Measurements from ENCODE around the gene PTDSS2. TPM values are rescaled to one million over a fixed set of nuclear protein-coding genes. Genes with fewer than 3 reads are reported as not detected.
"Not testable (repeated sequence)": the region's sequence is repeated elsewhere in the genome, so short reads cannot be mapped to it uniquely, and the experiment has no call there.

The PTDSS2 gene
- total RNA-seq: 51.2 and 52.4 TPM in 2 replicates
- long read RNA-seq, partial matches to known transcripts: 1 of 3 reads
- long read RNA-seq, other reads (novel, unspliced or antisense): 2 of 3 reads

DNA sequence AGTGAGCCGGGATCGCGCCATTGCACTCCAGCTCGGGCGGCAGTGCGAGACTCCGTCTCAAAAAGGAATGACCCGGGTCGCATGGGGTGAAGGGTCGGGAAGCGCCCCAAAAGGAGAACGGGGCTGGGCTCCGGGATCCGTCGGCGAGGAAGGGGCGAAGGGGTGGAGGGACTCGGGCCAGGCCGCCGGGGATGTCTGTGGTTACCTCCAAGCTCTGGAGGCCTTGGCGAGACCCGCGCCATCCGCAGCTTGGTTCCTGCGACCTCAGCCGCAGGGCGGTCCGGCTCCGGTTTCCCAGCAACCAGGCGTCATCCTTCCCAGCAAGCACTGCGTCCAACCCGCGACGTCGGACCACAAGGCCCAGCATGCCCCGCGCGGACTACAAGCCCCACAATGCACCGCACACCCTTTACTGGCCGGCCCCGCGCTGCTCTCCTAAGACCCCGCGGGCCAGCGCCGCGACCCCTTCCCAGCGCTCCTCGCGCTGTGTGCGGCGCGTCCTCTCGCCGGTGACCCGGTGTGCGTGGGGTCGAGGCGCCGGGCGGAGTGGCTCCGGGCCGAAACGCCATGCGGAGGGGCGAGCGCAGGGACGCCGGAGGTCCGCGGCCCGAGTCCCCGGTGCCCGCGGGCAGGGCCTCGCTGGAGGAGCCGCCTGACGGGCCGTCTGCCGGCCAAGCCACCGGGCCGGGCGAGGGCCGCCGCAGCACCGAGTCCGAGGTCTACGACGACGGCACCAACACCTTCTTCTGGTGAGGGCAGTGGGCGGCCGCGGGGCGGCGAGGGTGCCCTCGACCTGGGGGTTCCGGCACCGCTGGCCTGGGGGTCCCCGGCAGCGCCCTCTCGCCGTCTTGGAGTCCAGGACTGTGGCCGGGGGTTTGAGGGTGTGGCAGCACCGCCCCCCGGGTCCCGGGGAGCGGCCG lies at the start of gene PTDSS2:
Gene PTDSS2 (plus strand): TSS at position 391 of the 920 bp plus-strand sequence. CDS start 177 bp downstream, at position 568.
- Mint-ChIP-seq H3K4me1 (peaks cover 19% of the 10 kb centered on the region), H3K9me3 (no peaks in the 10 kb centered on the region), H3K36me3 (ENCODE audit: low read depth) (no peaks in the 10 kb centered on the region), H3K27ac (ENCODE audit: unreplicated experiment) (peak within 1 kb of the TSS; percentile 96), H3K4me3 (peak within 1 kb of the TSS; percentile 94), H3K27me3 (ENCODE audit: low read depth) (no peaks in the 10 kb centered on the region)
- TF ChIP-seq, protein P1, sequence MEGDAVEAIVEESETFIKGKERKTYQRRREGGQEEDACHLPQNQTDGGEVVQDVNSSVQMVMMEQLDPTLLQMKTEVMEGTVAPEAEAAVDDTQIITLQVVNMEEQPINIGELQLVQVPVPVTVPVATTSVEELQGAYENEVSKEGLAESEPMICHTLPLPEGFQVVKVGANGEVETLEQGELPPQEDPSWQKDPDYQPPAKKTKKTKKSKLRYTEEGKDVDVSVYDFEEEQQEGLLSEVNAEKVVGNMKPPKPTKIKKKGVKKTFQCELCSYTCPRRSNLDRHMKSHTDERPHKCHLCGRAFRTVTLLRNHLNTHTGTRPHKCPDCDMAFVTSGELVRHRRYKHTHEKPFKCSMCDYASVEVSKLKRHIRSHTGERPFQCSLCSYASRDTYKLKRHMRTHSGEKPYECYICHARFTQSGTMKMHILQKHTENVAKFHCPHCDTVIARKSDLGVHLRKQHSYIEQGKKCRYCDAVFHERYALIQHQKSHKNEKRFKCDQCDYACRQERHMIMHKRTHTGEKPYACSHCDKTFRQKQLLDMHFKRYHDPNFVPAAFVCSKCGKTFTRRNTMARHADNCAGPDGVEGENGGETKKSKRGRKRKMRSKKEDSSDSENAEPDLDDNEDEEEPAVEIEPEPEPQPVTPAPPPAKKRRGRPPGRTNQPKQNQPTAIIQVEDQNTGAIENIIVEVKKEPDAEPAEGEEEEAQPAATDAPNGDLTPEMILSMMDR (conservative IDR thresholded peaks at IDR 0.05): no peak
- peak; percentile 91 for DNase-seq (ENCODE audit: low read depth, low spot score)

DNA sequence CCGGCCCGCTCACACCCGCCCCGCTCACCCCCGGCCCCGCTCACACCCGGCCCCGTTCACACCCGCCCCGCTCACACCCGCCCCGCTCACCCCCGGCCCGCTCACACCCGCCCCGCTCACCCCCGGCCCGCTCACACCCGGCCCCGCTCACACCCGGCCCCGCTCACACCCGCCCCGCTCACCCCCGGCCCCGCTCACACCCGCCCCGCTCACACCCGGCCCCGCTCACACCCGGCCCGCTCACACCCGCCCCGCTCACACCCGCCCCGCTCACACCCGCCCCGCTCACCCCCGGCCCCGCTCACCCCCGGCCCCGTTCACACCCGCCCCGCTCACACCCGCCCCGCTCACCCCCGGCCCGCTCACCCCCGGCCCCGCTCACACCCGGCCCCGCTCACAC lies 48.9 kb upstream of the PTDSS2 start:
- H3K4me1 Mint-ChIP-seq; H3K27me3 Mint-ChIP-seq (ENCODE audit: low read depth); H3K36me3 Mint-ChIP-seq (ENCODE audit: low read depth); DNase-seq (ENCODE audit: low read depth, low spot score); H3K9me3 Mint-ChIP-seq; H3K4me3 Mint-ChIP-seq; H3K27ac Mint-ChIP-seq (ENCODE audit: unreplicated experiment): not testable (repeated sequence)

DNA sequence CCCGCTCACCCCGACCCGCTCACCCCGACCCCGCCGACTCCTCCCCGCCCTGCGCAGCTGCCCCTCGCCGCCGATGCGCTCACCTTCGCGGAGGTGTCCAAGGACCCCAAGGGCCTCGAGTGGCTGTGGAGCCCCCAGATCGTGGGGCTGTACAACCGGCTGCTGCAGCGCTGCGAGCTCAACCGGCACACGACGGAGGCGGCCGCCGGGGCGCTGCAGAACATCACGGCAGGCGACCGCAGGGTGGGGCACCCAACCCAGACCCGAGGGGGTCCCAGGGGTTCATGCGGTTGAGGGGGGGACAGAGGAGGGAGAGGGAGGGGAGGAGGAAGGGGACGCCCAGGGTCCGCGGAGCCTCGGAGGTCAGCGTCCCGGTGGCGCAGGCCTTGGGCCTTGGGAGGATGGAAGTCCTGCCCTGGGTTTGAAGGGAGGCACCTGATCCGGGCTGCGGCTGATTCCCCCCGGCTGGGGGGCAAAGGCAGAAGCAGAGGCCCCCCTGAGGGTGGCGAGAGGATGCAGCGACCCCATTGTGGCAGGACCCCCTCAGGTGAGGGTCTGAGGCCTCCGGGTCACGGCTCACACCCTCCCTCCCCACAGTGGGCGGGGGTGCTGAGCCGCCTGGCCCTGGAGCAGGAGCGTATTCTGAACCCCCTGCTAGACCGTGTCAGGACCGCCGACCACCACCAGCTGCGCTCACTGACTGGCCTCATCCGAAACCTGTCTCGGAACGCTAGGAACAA lies 46.9 kb upstream of the PTDSS2 start:
- Mint-ChIP-seq H3K4me3 (no peak overlapping the region), H3K27me3 (ENCODE audit: low read depth) (peaks cover 6% of the 10 kb centered on the region), H3K4me1 (no peaks in the 10 kb centered on the region), H3K27ac (ENCODE audit: unreplicated experiment) (no peak overlapping the region), H3K9me3 (peaks cover 2% of the 10 kb centered on the region), H3K36me3 (ENCODE audit: low read depth) (no peaks in the 10 kb centered on the region)
- TF ChIP-seq, protein P1 (conservative IDR thresholded peaks at IDR 0.05): no peak
- DNase-seq (ENCODE audit: low read depth, low spot score): no peak

DNA sequence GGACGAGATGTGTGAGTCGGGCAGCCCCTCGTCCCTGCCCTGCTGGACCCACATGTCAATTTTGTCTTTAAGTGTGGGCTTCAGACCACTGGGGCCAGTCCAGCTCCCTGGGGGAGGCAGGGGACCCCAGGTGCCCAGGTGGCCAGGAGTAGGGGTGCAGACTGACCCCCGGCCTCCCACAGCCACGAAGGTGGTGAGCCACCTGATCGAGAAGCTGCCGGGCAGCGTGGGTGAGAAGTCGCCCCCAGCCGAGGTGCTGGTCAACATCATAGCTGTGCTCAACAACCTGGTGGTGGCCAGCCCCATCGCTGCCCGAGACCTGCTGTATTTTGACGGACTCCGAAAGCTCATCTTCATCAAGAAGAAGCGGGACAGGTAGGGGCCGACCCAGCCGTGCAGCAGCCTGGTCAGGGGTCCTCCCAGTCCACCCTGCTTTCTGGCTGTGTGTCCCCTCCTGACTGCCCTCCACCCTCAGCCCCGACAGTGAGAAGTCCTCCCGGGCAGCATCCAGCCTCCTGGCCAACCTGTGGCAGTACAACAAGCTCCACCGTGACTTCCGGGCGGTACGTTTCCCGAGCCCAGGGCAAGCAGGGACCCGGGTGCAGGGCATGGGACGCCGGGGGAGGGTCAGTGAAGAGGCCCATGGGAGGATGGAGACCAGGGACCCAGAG lies 46.2 kb upstream of the PTDSS2 start:
- no peak for DNase-seq (ENCODE audit: low read depth, low spot score)
- TF ChIP-seq, protein P1 (conservative IDR thresholded peaks at IDR 0.05): no peak
- no peaks in the 10 kb centered on the region for H3K36me3 Mint-ChIP-seq (ENCODE audit: low read depth)

DNA sequence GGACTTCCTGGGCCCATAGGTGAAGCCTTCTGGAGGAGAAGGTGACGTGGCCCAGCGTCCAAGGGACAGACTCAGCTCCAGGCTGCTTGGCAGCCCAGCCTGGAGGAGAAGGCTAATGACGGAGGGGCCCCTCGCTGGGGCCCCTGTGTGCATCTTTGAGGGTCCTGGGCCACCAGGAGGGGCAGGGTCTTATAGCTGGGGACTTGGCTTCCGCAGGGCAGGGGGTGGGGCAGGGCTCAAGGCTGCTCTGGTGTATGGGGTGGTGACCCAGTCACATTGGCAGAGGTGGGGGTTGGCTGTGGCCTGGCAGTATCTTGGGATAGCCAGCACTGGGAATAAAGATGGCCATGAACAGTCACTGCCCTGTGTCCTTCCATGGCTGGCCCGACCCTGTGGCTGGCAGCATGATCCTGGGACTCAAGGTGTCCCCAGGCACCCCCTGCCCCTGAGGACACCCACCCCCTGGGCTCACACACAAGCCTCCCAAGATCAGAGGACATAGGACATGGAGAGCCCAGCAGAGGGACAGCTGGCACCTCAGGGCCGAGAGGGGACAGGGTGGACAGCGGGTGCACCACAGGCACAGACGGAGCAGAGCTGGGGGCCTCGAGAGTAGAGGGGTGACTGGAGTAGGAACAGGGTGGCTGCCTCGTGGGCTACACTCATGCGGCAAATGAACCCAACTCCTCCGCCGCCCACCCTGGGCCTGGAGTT lies 45.4 kb upstream of the PTDSS2 start:
- H3K36me3 Mint-ChIP-seq (ENCODE audit: low read depth): no peaks in the 10 kb centered on the region
- H3K4me3 Mint-ChIP-seq: no peak overlapping the region
- no peak overlapping the region for H3K27ac Mint-ChIP-seq (ENCODE audit: unreplicated experiment)
- H3K9me3 Mint-ChIP-seq: no peaks in the 10 kb centered on the region
- TF ChIP-seq, protein P1 (conservative IDR thresholded peaks at IDR 0.05): no peak
- H3K27me3 Mint-ChIP-seq (ENCODE audit: low read depth): peaks cover 2% of the 10 kb centered on the region
- DNase-seq (ENCODE audit: low read depth, low spot score): no peak
- H3K4me1 Mint-ChIP-seq: no peaks in the 10 kb centered on the region

More for the DNA sequence above, 46.2 kb upstream of the PTDSS2 start:
- Mint-ChIP-seq H3K27ac (ENCODE audit: unreplicated experiment) (no peak overlapping the region), H3K9me3 (no peaks in the 10 kb centered on the region), H3K27me3 (ENCODE audit: low read depth) (peaks cover 3% of the 10 kb centered on the region), H3K4me3 (no peak overlapping the region), H3K4me1 (no peaks in the 10 kb centered on the region)

Data from neural crest cell (in vitro differentiated cells).